ENCODE data around the gene SMU1.
"Not testable (repeated sequence)": the region's sequence is repeated elsewhere in the genome, so short reads cannot be mapped to it uniquely, and the experiment has no call there.

Gene SMU1

GRCh38 chr9:33103501-33104281 is 27.2 kb upstream of the SMU1 start:
- Histone ChIP-seq H3K36me3 (ENCODE audit: control insufficient read depth, low read depth, low read length) (no peaks in the 10 kb centered on the region), H3K9me3 (ENCODE audit: control insufficient read depth, low read depth, low read length) (no peaks in the 10 kb centered on the region), H3K9ac (ENCODE audit: low read length) (no peak overlapping the region)

GRCh38 chr9:33102551-33103210 is 26.2 kb upstream of the SMU1 start:
- H3K4me1 ChIP-seq (ENCODE audit: control insufficient read depth, low read depth, low read length): peaks cover 6% of the 10 kb centered on the region
- no peak overlapping the region for H3K4me3 ChIP-seq (ENCODE audit: low read length)
- no peak overlapping the region for H3K27ac ChIP-seq (ENCODE audit: low read length)

More at GRCh38 chr9:33103501-33104281, 27.2 kb upstream of the SMU1 start:
- H3K27ac ChIP-seq (ENCODE audit: low read length): no peak overlapping the region
- H3K27me3 ChIP-seq (ENCODE audit: control insufficient read depth, insufficient read depth, low read length): no peaks in the 10 kb centered on the region
- no peak overlapping the region for H3K4me3 ChIP-seq (ENCODE audit: low read length)
- peaks cover 6% of the 10 kb centered on the region for H3K4me1 ChIP-seq (ENCODE audit: control insufficient read depth, low read depth, low read length)

GRCh38 chr9:33101104-33101951 is 24.9 kb upstream of the SMU1 start:
- Histone ChIP-seq H3K27me3 (ENCODE audit: control insufficient read depth, insufficient read depth, low read length) (no peaks in the 10 kb centered on the region), H3K27ac (ENCODE audit: low read length) (no peak overlapping the region), H3K9me3 (ENCODE audit: control insufficient read depth, low read depth, low read length) (no peaks in the 10 kb centered on the region), H3K36me3 (ENCODE audit: control insufficient read depth, low read depth, low read length) (no peaks in the 10 kb centered on the region), H3K4me3 (ENCODE audit: low read length) (no peak overlapping the region), H3K9ac (ENCODE audit: low read length) (no peak overlapping the region), H3K4me1 (ENCODE audit: control insufficient read depth, low read depth, low read length) (no peaks in the 10 kb centered on the region)

More at GRCh38 chr9:33102551-33103210, 26.2 kb upstream of the SMU1 start:
- Histone ChIP-seq H3K36me3 (ENCODE audit: control insufficient read depth, low read depth, low read length) (no peaks in the 10 kb centered on the region), H3K9me3 (ENCODE audit: control insufficient read depth, low read depth, low read length) (no peaks in the 10 kb centered on the region), H3K27me3 (ENCODE audit: control insufficient read depth, insufficient read depth, low read length) (no peaks in the 10 kb centered on the region), H3K9ac (ENCODE audit: low read length) (no peak overlapping the region)

- Histone ChIP-seq H3K27ac (ENCODE audit: low read length) (no peak overlapping the region), H3K27me3 (ENCODE audit: control insufficient read depth, insufficient read depth, low read length) (no peaks in the 10 kb centered on the region), H3K9me3 (ENCODE audit: control insufficient read depth, low read depth, low read length) (no peaks in the 10 kb centered on the region), H3K36me3 (ENCODE audit: control insufficient read depth, low read depth, low read length) (no peaks in the 10 kb centered on the region), H3K4me3 (ENCODE audit: low read length) (no peak overlapping the region), H3K4me1 (ENCODE audit: control insufficient read depth, low read depth, low read length) (no peaks in the 10 kb centered on the region), H3K9ac (ENCODE audit: low read length) (no peak overlapping the region)
These were observed 23.3 kb upstream of the SMU1 start for GRCh38 chr9:33099754-33100153.

GRCh38 chr9:33097192-33097591 is 20.7 kb upstream of the SMU1 start:
- Histone ChIP-seq H3K9me3 (ENCODE audit: control insufficient read depth, low read depth, low read length) (no peaks in the 10 kb centered on the region), H3K9ac (ENCODE audit: low read length) (no peak overlapping the region), H3K4me1 (ENCODE audit: control insufficient read depth, low read depth, low read length) (no peaks in the 10 kb centered on the region), H3K27me3 (ENCODE audit: control insufficient read depth, insufficient read depth, low read length) (no peaks in the 10 kb centered on the region), H3K4me3 (ENCODE audit: low read length) (no peak overlapping the region), H3K27ac (ENCODE audit: low read length) (no peak overlapping the region), H3K36me3 (ENCODE audit: control insufficient read depth, low read depth, low read length) (no peaks in the 10 kb centered on the region)

GRCh38 chr9:33092634-33093033 is 16.2 kb upstream of the SMU1 start:
- Histone ChIP-seq H3K9me3 (ENCODE audit: control insufficient read depth, low read depth, low read length) (no peaks in the 10 kb centered on the region), H3K9ac (ENCODE audit: low read length) (no peak overlapping the region), H3K4me3 (ENCODE audit: low read length) (no peak overlapping the region), H3K36me3 (ENCODE audit: control insufficient read depth, low read depth, low read length) (no peaks in the 10 kb centered on the region), H3K27me3 (ENCODE audit: control insufficient read depth, insufficient read depth, low read length) (no peaks in the 10 kb centered on the region), H3K4me1 (ENCODE audit: control insufficient read depth, low read depth, low read length) (no peaks in the 10 kb centered on the region), H3K27ac (ENCODE audit: low read length) (no peak overlapping the region)

- H3K9ac ChIP-seq (ENCODE audit: low read length); H3K4me1 ChIP-seq (ENCODE audit: control insufficient read depth, low read depth, low read length); H3K9me3 ChIP-seq (ENCODE audit: control insufficient read depth, low read depth, low read length); H3K4me3 ChIP-seq (ENCODE audit: low read length); H3K36me3 ChIP-seq (ENCODE audit: control insufficient read depth, low read depth, low read length); H3K27me3 ChIP-seq (ENCODE audit: control insufficient read depth, insufficient read depth, low read length); H3K27ac ChIP-seq (ENCODE audit: low read length): not testable (repeated sequence)
These were observed 9.2 kb upstream of the SMU1 start for GRCh38 chr9:33085672-33086071.

GRCh38 chr9:33082538-33083326 is 6.3 kb upstream of the SMU1 start:
- H3K27me3 ChIP-seq (ENCODE audit: control insufficient read depth, insufficient read depth, low read length): no peaks in the 10 kb centered on the region
- no peak overlapping the region for H3K27ac ChIP-seq (ENCODE audit: low read length)
- no peak overlapping the region for H3K9ac ChIP-seq (ENCODE audit: low read length)
- no peaks in the 10 kb centered on the region for H3K4me1 ChIP-seq (ENCODE audit: control insufficient read depth, low read depth, low read length)
- H3K9me3 ChIP-seq (ENCODE audit: control insufficient read depth, low read depth, low read length): no peaks in the 10 kb centered on the region
- H3K36me3 ChIP-seq (ENCODE audit: control insufficient read depth, low read depth, low read length): no peaks in the 10 kb centered on the region
- H3K4me3 ChIP-seq (ENCODE audit: low read length): no peak overlapping the region

GRCh38 chr9:33082128-33082527 is 5.7 kb upstream of the SMU1 start:
- no peak overlapping the region for H3K9ac ChIP-seq (ENCODE audit: low read length)
- H3K9me3 ChIP-seq (ENCODE audit: control insufficient read depth, low read depth, low read length): no peaks in the 10 kb centered on the region
- no peaks in the 10 kb centered on the region for H3K4me1 ChIP-seq (ENCODE audit: control insufficient read depth, low read depth, low read length)
- H3K27me3 ChIP-seq (ENCODE audit: control insufficient read depth, insufficient read depth, low read length): no peaks in the 10 kb centered on the region
- no peak overlapping the region for H3K27ac ChIP-seq (ENCODE audit: low read length)
- no peak overlapping the region for H3K4me3 ChIP-seq (ENCODE audit: low read length)
- H3K36me3 ChIP-seq (ENCODE audit: control insufficient read depth, low read depth, low read length): no peaks in the 10 kb centered on the region

- Histone ChIP-seq H3K4me1 (ENCODE audit: control insufficient read depth, low read depth, low read length) (no peaks in the 10 kb centered on the region), H3K36me3 (ENCODE audit: control insufficient read depth, low read depth, low read length) (no peaks in the 10 kb centered on the region), H3K9me3 (ENCODE audit: control insufficient read depth, low read depth, low read length) (no peaks in the 10 kb centered on the region), H3K27me3 (ENCODE audit: control insufficient read depth, insufficient read depth, low read length) (no peaks in the 10 kb centered on the region), H3K9ac (ENCODE audit: low read length) (peak overlapping the region; percentile 43), H3K27ac (ENCODE audit: low read length) (no peak overlapping the region), H3K4me3 (ENCODE audit: low read length) (peak overlapping the region; percentile 34)
These were observed 4.8 kb upstream of the SMU1 start for GRCh38 chr9:33081128-33081851.

Data from iPS-18a (cell line).